Left lung (tissue), 10 donors: ENCODE results near the gene JAKMIP1. TPM values are rescaled to one million over a fixed set of nuclear protein-coding genes. Genes with fewer than 3 reads are reported as not detected.

Experiments
- ATAC-seq: fragments of 200-7000 bp; cut with Tn5 transposase; one replicate; pipeline ENCODE4 v1.9.1; 2020; ENCODE audit warnings: moderate library complexity
- DNase-seq, 4 donors: peaks; one replicate each; pipeline ENCODE4 v3.0.0-alpha.2; 2013 to 2020
- H3K27ac ChIP-seq, 2 donors: fragments of 200-600 bp; sonication (generic) in 1 of 2; one replicate each; pipeline versions ENCODE4 v1.5.0 to v1.8.0; 2020 to 2021
- H3K27me3 ChIP-seq, 2 donors: fragments of 200-600 bp; sonication (generic) in 1 of 2; one replicate each; pipeline versions ENCODE4 v1.5.0 to v1.8.0; 2020 to 2021
- H3K36me3 ChIP-seq, 2 donors: fragments of 200-600 bp; sonication (generic) in 1 of 2; one replicate each; pipeline versions ENCODE4 v1.5.0 to v1.8.0; 2020 to 2021
- H3K4me1 ChIP-seq, 2 donors: fragments of 200-600 bp; one replicate each; pipeline ENCODE4 v1.8.0; 2021
- H3K4me3 ChIP-seq, 2 donors: fragments of 200-600 bp; sonication (generic) in 1 of 2; one replicate each; pipeline versions ENCODE4 v1.5.0 to v1.8.0; 2020 to 2021; ENCODE audit warnings: mild to moderate bottlenecking in 1 of 2
- H3K9me3 ChIP-seq, 2 donors: fragments of 200-600 bp; sonication (generic) in 1 of 2; one replicate each; pipeline versions ENCODE4 v1.5.0 to v1.8.0; 2020 to 2021
- intact Hi-C, 2 donors: fragments of 100-400 bp; cut with DNase I; formaldehyde crosslinking; loops; one replicate each; pipeline versions ENCODE4 v1.11.2 to v1.14.2; 2022
- polyA plus RNA-seq, 6 donors: library from polyadenylated mRNA; unstranded; fragments of 120-200 nt; gene quantifications; one replicate each; pipeline ENCODE4 v1.2.1, GENCODE V29; 2013; ENCODE audit not compliant: insufficient read length in 6 of 6
- total RNA-seq, 2 donors: library from RNA; stranded (reverse); fragmentation: NEBNext Ultra II Directional; extraction: Animal tissue kit (Norgen Biotek cat#: 25700); gene quantifications; one replicate each; pipeline ENCODE4 v1.2.1, GENCODE V29; 2021
- TF ChIP-seq, protein P1 (sequence below), 2 donors: fragments of 200-600 bp; sonication (generic) in 1 of 2; IDR thresholded peaks; one replicate each; pipeline versions ENCODE4 v1.5.0 to v1.8.0; 2021; ENCODE audit warnings: antibody characterized with exemption in 2 of 2
- donor health status: DM: no; HTN: yes; CAD: no.
- donor health status: DM: no; HTN: no; CAD: no.

JAKMIP1 gene
- total and polyA plus RNA-seq, 8 donors = 0.13 to 0.79 (median 0.21) TPM; not detected in 1

DNA sequence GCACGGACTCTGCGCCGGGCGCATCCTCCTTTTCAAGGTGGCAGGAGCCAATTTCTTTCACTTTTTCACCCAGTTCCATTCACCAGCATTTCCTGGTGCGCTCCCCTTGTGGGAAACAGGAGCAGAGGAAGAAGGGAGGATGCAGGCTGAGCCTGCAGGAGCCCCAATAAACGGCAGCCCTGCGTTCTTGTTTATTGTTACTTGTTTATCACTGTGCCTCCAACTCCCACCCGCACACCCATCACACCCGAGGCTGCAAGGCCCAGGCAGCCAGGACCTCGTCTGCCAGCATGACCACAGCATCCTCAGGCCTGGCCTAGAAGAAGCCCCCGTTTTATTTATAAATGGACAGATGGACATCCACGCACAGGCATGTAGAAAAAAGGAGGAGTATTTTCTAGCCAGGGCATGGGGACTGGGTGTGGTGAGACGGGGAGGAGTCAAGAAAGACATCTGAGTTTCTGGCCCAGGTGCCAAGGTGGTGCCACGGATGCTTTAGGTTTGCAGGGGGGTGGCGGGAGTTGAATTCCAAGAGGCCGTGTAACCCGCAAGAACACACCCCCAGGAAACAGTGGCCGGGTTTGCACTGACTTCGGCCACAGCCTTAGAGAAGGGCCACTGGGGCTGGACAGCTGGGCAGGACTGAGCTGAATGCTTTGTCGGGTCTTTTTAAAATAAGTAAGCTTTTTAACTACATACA is 51.7 kb downstream of the JAKMIP1 start:
- peaks cover 0 to 13% of the 10 kb centered on the region in 2 donors for H3K27me3 ChIP-seq
- H3K27ac ChIP-seq = no peak overlapping the region
- DNase-seq = no peak
- H3K36me3 ChIP-seq = no peaks in the 10 kb centered on the region
- no peak for ATAC-seq
- TF ChIP-seq, protein P1, sequence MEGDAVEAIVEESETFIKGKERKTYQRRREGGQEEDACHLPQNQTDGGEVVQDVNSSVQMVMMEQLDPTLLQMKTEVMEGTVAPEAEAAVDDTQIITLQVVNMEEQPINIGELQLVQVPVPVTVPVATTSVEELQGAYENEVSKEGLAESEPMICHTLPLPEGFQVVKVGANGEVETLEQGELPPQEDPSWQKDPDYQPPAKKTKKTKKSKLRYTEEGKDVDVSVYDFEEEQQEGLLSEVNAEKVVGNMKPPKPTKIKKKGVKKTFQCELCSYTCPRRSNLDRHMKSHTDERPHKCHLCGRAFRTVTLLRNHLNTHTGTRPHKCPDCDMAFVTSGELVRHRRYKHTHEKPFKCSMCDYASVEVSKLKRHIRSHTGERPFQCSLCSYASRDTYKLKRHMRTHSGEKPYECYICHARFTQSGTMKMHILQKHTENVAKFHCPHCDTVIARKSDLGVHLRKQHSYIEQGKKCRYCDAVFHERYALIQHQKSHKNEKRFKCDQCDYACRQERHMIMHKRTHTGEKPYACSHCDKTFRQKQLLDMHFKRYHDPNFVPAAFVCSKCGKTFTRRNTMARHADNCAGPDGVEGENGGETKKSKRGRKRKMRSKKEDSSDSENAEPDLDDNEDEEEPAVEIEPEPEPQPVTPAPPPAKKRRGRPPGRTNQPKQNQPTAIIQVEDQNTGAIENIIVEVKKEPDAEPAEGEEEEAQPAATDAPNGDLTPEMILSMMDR (IDR thresholded peaks at IDR 0.05) = no peak
- H3K4me1 ChIP-seq = no peaks in the 10 kb centered on the region
- H3K9me3 ChIP-seq = peaks cover 0 to 15% of the 10 kb centered on the region in 2 donors
- intact Hi-C loops = no loop called here
- H3K4me3 ChIP-seq = no peak overlapping the region

DNA sequence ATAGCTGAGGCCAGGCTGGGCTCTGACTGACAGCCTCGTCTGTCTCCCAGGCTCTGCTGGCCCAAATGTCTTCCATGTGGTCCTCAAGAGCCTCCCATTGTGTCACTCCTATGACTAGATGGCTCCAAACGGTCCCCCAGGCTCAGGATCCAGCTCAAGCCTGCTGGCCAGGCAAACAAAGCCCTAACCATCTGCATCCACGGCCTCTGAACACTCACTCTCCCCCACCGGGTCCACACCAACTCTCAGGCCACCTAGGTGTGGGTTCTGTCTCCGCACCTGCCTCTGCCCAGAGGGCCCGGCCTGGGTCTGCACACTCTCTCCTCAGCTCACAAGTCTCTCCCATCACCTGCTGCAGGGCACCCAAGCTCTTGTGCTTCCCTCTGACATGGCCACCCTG is 52.9 kb downstream of the JAKMIP1 start:
- Histone ChIP-seq H3K9me3 (peaks cover 0 to 15% of the 10 kb centered on the region in 2 donors), H3K27me3 (peaks cover 0 to under 1% of the 10 kb centered on the region in 2 donors), H3K4me3 (no peak overlapping the region), H3K4me1 (no peaks in the 10 kb centered on the region), H3K27ac (no peak overlapping the region), H3K36me3 (no peaks in the 10 kb centered on the region)
- ATAC-seq (no peak), DNase-seq (no peak)
- intact Hi-C loops = no loop called here
- TF ChIP-seq, protein P1 (IDR thresholded peaks at IDR 0.05) = no peak

DNA sequence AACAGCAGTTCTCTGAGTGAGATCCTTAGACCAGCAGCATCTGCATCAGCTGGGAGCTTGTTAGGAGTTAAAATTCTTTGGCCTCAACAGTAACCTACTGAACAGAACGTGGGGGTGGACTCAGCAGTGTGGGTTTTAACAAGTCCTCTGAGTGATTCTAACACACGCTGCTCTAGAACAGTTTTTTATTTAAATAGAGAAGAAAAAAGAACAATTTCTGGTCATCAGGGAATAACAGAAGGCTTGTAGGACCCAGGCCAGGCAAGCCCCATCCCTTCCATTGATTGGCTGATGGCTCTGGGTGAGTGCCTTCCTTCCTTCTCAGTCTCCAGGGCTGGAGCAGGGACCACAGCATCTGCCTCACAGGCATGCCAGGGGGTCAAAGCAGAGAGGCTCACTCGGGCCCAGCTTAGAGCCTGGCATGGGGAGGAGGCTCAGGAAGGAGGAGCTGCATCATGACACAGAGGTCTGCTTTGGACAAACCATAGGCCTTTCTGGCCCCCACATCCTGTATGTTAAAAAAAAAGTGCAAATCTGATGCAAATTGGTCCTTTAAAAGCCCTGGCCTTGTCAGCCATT is 56.7 kb downstream of the JAKMIP1 start:
- H3K36me3 ChIP-seq = no peaks in the 10 kb centered on the region
- DNase-seq = no peak
- TF ChIP-seq, protein P1 (IDR thresholded peaks at IDR 0.05) = no peak
- no peak overlapping the region for H3K4me3 ChIP-seq
- H3K27ac ChIP-seq = no peak overlapping the region
- no peak for ATAC-seq
- no peaks in the 10 kb centered on the region for H3K27me3 ChIP-seq
- H3K9me3 ChIP-seq = peaks cover 0 to 15% of the 10 kb centered on the region in 2 donors
- intact Hi-C loops = no loop called here
- H3K4me1 ChIP-seq = no peaks in the 10 kb centered on the region

DNA sequence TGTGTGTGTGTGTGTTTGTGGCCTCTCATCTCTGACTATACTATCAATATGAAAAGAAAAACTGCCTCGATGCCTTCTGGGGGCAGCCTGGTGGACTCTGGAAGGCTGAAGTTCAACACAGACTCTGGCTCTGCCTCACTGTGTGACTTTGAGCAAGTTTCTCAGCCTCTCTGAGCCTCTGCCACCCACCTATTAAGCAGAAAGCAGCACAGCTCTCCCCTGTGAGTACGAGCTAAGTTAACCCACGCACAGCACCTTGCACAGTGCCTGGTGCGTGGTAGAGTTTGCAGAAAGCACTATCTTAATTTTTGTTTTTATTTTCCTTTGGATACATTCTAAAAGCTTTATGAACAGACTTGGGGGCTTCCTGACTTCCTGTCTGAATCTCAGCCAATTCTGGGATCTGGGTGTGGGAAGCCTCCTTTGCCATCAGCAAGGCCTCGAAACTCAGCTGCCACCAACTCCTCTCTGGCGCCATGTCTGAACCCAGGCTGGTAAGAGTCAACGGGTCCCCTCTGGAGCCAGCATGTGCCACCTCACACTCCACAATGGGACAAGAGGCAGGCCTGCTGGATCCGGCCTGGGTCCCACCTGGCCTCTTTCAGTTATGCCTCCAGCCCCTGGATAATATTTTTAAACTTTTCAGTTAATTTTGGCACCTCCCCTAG is 57.3 kb downstream of the JAKMIP1 start:
- Histone ChIP-seq H3K4me1 (no peaks in the 10 kb centered on the region), H3K27ac (no peak overlapping the region), H3K27me3 (no peaks in the 10 kb centered on the region), H3K4me3 (no peak overlapping the region), H3K36me3 (no peaks in the 10 kb centered on the region), H3K9me3 (peaks cover 0 to 15% of the 10 kb centered on the region in 2 donors)
- TF ChIP-seq, protein P1 (IDR thresholded peaks at IDR 0.05) = no peak
- intact Hi-C loops = no loop called here
- DNase-seq (no peak), ATAC-seq (no peak)

DNA sequence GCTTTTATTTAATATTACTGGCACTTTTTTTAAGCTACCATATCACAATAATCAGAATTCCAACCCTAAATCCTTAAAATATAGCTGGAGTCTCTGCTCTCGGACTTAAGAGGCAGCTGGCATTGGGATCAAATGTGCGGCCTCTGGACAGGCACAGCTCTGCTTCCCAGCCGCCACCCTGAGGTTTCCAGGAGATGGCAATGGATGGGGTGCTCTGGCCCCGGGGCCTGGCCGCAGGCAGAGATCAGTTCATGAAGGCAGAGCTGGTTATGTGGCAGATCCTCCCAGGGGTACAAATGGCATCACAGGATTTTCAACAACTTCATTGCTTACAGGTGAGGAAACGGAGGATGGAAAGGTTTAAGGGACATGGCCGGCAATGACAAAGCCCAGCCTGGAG is 57.8 kb downstream of the JAKMIP1 start:
- TF ChIP-seq, protein P1 (IDR thresholded peaks at IDR 0.05) = no peak
- Histone ChIP-seq H3K4me3 (no peak overlapping the region), H3K27ac (no peak overlapping the region), H3K36me3 (no peaks in the 10 kb centered on the region), H3K27me3 (no peaks in the 10 kb centered on the region), H3K4me1 (no peaks in the 10 kb centered on the region), H3K9me3 (peaks cover 0 to 15% of the 10 kb centered on the region in 2 donors)
- DNase-seq (no peak), ATAC-seq (no peak)
- intact Hi-C loops = no loop called here
